ENCODE data around the gene PDE4DIP. TPM values are rescaled to one million over a fixed set of nuclear protein-coding genes. Genes with fewer than 3 reads are reported as not detected.
"Not testable (repeated sequence)": the region's sequence is repeated elsewhere in the genome, so short reads cannot be mapped to it uniquely, and the experiment has no call there.

Gene PDE4DIP
- total RNA-seq, 2 experiments from 2014 or later, result 25.9 to 40.8 TPM

- H3K27me3 Mint-ChIP-seq; DNase-seq; H3K27ac Mint-ChIP-seq; H3K4me3 Mint-ChIP-seq; H3K4me1 Mint-ChIP-seq; CTCF ChIA-PET; H3K36me3 Mint-ChIP-seq; H3K9me3 Mint-ChIP-seq (ENCODE audit: low read depth): not testable (repeated sequence)
- peak; percentile 77 for ATAC-seq
Observed at GRCh38 chr1:148992364-148992763, 148.1 kb downstream of the PDE4DIP start.

- H3K4me1 Mint-ChIP-seq; H3K27me3 Mint-ChIP-seq; DNase-seq; H3K4me3 Mint-ChIP-seq; H3K36me3 Mint-ChIP-seq; H3K27ac Mint-ChIP-seq; ATAC-seq; H3K9me3 Mint-ChIP-seq (ENCODE audit: low read depth); CTCF ChIA-PET: not testable (repeated sequence)
Observed at GRCh38 chr1:148996449-148997224, 152.4 kb downstream of the PDE4DIP start.

DNA sequence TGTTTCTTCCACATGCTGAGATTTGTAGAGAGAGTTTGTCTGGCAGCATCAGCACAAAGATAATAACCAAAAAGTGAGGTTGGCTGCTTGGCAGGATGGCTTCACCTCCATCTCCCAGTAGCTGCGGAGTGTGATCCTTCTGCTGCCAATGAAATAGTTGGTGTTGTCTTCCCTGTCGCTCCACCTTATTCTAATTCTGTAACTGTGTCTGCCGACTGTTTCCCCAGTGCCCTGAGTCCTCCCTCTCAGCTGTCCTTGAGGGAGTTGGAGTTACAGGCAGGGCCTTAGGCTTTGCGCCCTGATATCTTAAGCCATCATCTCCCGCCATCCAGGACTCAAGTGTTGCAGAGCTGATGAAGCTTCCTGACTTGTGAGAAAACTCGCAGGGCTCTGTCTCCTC, 153.2 kb downstream of the PDE4DIP start:
- H3K4me1 Mint-ChIP-seq; ATAC-seq; DNase-seq; H3K4me3 Mint-ChIP-seq; H3K36me3 Mint-ChIP-seq; H3K27ac Mint-ChIP-seq; CTCF ChIA-PET; H3K27me3 Mint-ChIP-seq; H3K9me3 Mint-ChIP-seq (ENCODE audit: low read depth): not testable (repeated sequence)

DNA sequence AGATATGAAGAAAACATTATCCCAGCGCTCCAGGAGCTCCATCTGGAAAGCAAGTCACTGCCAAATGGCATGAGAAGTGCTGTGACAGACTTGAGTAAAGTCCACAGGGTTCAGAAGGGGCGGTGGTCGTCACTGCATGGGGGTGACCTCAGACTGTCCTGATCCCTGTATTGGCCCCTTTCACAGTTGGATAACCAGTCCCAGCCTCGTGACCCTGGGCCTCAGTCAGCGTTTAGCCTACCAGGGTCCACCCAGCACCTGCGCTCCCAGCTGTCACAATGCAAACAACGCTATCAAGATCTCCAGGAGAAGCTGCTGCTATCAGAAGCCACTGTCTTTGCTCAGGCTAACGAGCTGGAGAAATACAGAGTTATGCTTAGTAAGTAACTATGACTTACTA, 158.4 kb downstream of the PDE4DIP start:
- H3K4me3 Mint-ChIP-seq; H3K4me1 Mint-ChIP-seq; H3K27ac Mint-ChIP-seq; DNase-seq; CTCF ChIA-PET; H3K9me3 Mint-ChIP-seq (ENCODE audit: low read depth); H3K36me3 Mint-ChIP-seq; ATAC-seq; H3K27me3 Mint-ChIP-seq: not testable (repeated sequence)

DNA sequence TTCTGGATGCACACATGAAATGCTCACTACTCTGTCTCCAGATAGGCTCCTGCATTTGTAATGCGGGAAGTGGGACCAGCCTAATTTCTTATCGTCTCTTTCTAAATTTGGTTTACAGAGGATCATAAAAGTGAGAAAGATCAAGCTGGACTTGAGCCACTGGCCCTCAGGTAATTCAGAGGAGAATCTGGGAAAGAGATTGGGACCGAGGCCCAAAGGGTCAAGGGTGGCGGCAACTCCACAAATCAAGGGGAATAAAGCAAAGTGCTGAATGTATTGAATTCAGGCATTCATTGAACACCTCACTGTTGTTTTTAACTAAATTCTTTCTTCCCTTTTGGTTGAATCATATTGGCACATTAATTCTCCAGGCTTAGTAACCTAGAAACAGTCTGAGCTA, 164.1 kb downstream of the PDE4DIP start:
- H3K36me3 Mint-ChIP-seq; CTCF ChIA-PET; DNase-seq; ATAC-seq; H3K27ac Mint-ChIP-seq; H3K9me3 Mint-ChIP-seq (ENCODE audit: low read depth); H3K4me1 Mint-ChIP-seq; H3K27me3 Mint-ChIP-seq; H3K4me3 Mint-ChIP-seq: not testable (repeated sequence)

DNA sequence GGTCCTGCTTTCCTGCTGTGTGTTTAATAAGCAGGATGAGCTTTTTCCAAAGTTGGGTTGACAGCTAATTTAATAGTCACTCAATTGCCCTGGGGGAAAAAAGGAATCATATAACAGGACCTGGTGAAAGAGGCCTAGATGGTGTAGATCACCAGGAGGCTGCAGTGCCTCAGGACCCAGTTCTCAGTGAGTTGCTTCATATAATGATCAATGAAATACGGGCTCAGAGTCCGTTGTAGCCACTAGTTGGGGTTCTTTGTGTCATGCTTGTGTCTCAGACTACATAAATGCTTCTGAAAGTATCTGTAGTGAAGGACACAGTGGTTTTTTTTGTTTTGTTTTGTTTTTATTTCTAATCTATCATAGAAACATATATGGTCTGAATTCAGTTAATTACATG, 164.5 kb downstream of the PDE4DIP start:
- not testable (repeated sequence) for ATAC-seq

GRCh38 chr1:149009761-149010160, 165.5 kb downstream of the PDE4DIP start:
- H3K4me1 Mint-ChIP-seq; H3K27ac Mint-ChIP-seq; CTCF ChIA-PET; ATAC-seq; H3K27me3 Mint-ChIP-seq; H3K9me3 Mint-ChIP-seq (ENCODE audit: low read depth); H3K4me3 Mint-ChIP-seq; DNase-seq; H3K36me3 Mint-ChIP-seq: not testable (repeated sequence)

More for the DNA sequence above, 164.5 kb downstream of the PDE4DIP start:
- H3K4me1 Mint-ChIP-seq; CTCF ChIA-PET; H3K27ac Mint-ChIP-seq; H3K36me3 Mint-ChIP-seq; H3K27me3 Mint-ChIP-seq; H3K4me3 Mint-ChIP-seq; DNase-seq; H3K9me3 Mint-ChIP-seq (ENCODE audit: low read depth): not testable (repeated sequence)

GRCh38 chr1:149012599-149012998, 168.4 kb downstream of the PDE4DIP start:
- H3K27me3 Mint-ChIP-seq; H3K4me1 Mint-ChIP-seq; H3K36me3 Mint-ChIP-seq; H3K27ac Mint-ChIP-seq; CTCF ChIA-PET; H3K4me3 Mint-ChIP-seq; DNase-seq; H3K9me3 Mint-ChIP-seq (ENCODE audit: low read depth); ATAC-seq: not testable (repeated sequence)

- DNase-seq; H3K27me3 Mint-ChIP-seq; H3K4me3 Mint-ChIP-seq; ATAC-seq; H3K27ac Mint-ChIP-seq; H3K9me3 Mint-ChIP-seq (ENCODE audit: low read depth); CTCF ChIA-PET; H3K36me3 Mint-ChIP-seq; H3K4me1 Mint-ChIP-seq: not testable (repeated sequence)
Observed at GRCh38 chr1:149013513-149013912, 169.3 kb downstream of the PDE4DIP start.

- H3K4me3 Mint-ChIP-seq; DNase-seq; ATAC-seq; H3K4me1 Mint-ChIP-seq; H3K9me3 Mint-ChIP-seq (ENCODE audit: low read depth); CTCF ChIA-PET; H3K27ac Mint-ChIP-seq; H3K27me3 Mint-ChIP-seq; H3K36me3 Mint-ChIP-seq: not testable (repeated sequence)
Observed at GRCh38 chr1:149015522-149015921, 171.3 kb downstream of the PDE4DIP start.

DNA sequence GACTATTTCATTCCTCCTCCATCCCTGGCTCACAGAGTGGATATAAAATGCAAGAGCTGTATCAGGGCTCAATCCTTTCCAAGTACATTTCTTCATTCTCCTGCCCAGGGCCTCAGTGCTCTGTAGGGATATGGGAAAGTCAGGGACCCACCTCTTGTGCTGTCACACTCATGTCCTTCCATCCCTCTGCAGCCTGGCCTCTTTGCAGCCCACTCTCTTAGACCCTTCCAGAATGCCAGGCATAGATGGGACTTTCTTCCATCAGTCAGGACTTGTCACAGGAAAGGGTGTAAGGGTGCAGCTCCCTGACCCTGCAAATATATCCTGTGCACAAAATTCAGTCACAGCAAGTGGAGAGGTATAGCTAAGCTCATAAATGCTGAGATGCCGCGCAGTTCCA, 172.4 kb downstream of the PDE4DIP start:
- H3K9me3 Mint-ChIP-seq (ENCODE audit: low read depth); H3K4me3 Mint-ChIP-seq; CTCF ChIA-PET; DNase-seq; H3K27ac Mint-ChIP-seq; H3K27me3 Mint-ChIP-seq; H3K4me1 Mint-ChIP-seq; ATAC-seq; H3K36me3 Mint-ChIP-seq: not testable (repeated sequence)

DNA sequence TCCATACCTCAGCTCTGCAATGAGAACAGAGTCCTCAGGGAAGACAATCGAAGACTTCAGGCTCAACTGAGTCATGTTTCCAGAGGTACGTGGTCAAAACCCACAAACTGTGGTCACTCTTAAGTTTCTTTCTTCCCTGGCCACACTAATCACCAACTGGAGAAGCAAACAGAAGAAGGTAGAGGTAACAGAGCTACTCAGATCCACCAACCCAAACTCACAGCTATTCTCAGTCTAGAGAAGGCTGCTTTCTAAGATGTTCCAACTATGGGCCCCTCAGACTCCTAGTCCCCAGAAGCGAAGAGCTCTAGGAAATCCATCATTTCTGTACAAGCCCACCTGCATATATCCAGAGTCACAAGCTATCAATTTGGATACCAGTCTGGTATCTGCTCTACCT, 174.3 kb downstream of the PDE4DIP start:
- H3K27me3 Mint-ChIP-seq; H3K9me3 Mint-ChIP-seq (ENCODE audit: low read depth); H3K36me3 Mint-ChIP-seq; CTCF ChIA-PET; H3K4me3 Mint-ChIP-seq; ATAC-seq; H3K4me1 Mint-ChIP-seq; H3K27ac Mint-ChIP-seq; DNase-seq: not testable (repeated sequence)

DNA sequence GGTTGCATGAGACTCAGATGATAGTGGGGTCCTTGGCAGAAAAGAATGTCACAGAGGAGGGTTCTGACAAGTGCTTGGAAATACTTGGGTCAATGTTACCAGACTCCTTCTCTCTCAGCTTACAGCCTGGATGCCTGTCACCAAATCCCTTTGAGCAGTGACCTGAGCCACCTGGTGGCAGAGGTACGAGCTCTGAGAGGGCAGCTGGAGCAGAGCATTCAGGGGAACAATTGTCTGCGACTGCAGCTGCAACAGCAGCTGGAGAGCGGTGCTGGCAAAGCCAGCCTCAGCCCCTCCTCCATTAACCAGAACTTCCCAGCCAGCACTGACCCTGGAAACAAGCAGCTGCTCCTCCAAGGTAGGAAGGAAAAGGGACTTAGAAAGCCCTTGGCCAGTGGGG, 180.1 kb downstream of the PDE4DIP start:
- H3K4me1 Mint-ChIP-seq; DNase-seq; H3K9me3 Mint-ChIP-seq (ENCODE audit: low read depth); H3K4me3 Mint-ChIP-seq; H3K27me3 Mint-ChIP-seq; ATAC-seq; H3K27ac Mint-ChIP-seq; CTCF ChIA-PET; H3K36me3 Mint-ChIP-seq: not testable (repeated sequence)

GRCh38 chr1:149033916-149034315, 189.7 kb downstream of the PDE4DIP start:
- H3K27ac Mint-ChIP-seq; ATAC-seq; H3K36me3 Mint-ChIP-seq; H3K4me3 Mint-ChIP-seq; CTCF ChIA-PET; H3K4me1 Mint-ChIP-seq; H3K27me3 Mint-ChIP-seq; DNase-seq; H3K9me3 Mint-ChIP-seq (ENCODE audit: low read depth): not testable (repeated sequence)

GRCh38 chr1:149043056-149043455, 198.8 kb downstream of the PDE4DIP start:
- ATAC-seq; H3K27me3 Mint-ChIP-seq; CTCF ChIA-PET; H3K36me3 Mint-ChIP-seq; H3K4me1 Mint-ChIP-seq; H3K4me3 Mint-ChIP-seq; H3K9me3 Mint-ChIP-seq (ENCODE audit: low read depth); DNase-seq; H3K27ac Mint-ChIP-seq: not testable (repeated sequence)
